Mononuclear cell (primary cell): Measurements from ENCODE around the gene GSK3B. TPM values are rescaled to one million over a fixed set of nuclear protein-coding genes. Genes with fewer than 3 reads are reported as not detected.

ENCODE experiments used
- H3K27me3 ChIP-seq: 2 replicates; pipeline ENCODE4 v1.6.0; 2011; ENCODE audit warnings: low read length, control low read depth; ENCODE audit not compliant: insufficient read depth
- H3K4me1 ChIP-seq: 2 replicates; pipeline ENCODE4 v1.5.1; 2011; ENCODE audit warnings: mild to moderate bottlenecking, low read length, control low read depth; ENCODE audit not compliant: insufficient read depth
- H3K4me3 ChIP-seq: 2 replicates; pipeline ENCODE4 v1.5.1; 2011; ENCODE audit warnings: mild to moderate bottlenecking, low read length, moderate library complexity
- H3K9me3 ChIP-seq: 2 replicates; pipeline ENCODE4 v1.5.1; 2011; ENCODE audit warnings: low read depth, mild to moderate bottlenecking, control low read depth, low read length
- total RNA-seq: library from RNA; depleted of rRNA; stranded (reverse); fragments of >200 nt; gene quantifications from one replicate; pipeline ENCODE4 v1.2.3, GENCODE V29; 2012

Gene GSK3B
- total RNA-seq, 1 donor, result 41.2 TPM

GRCh38 chr3:119974656-119975055, 119.6 kb downstream of the GSK3B start:
- H3K27me3 ChIP-seq, result no peaks in the 10 kb centered on the region
- H3K4me3 ChIP-seq, result no peak overlapping the region
- H3K4me1 ChIP-seq, result no peaks in the 10 kb centered on the region
- no peaks in the 10 kb centered on the region for H3K9me3 ChIP-seq

- Histone ChIP-seq H3K4me3 (no peak overlapping the region), H3K27me3 (no peaks in the 10 kb centered on the region), H3K9me3 (no peaks in the 10 kb centered on the region), H3K4me1 (no peaks in the 10 kb centered on the region)
These were observed 121.1 kb downstream of the GSK3B start for GRCh38 chr3:119973018-119973646.

- Histone ChIP-seq H3K9me3 (no peaks in the 10 kb centered on the region), H3K27me3 (no peaks in the 10 kb centered on the region), H3K4me3 (no peak overlapping the region), H3K4me1 (no peaks in the 10 kb centered on the region)
These were observed 124.5 kb downstream of the GSK3B start for GRCh38 chr3:119969759-119970158.

GRCh38 chr3:119967353-119968006, 126.8 kb downstream of the GSK3B start:
- Histone ChIP-seq H3K4me3 (no peak overlapping the region), H3K27me3 (no peaks in the 10 kb centered on the region), H3K9me3 (no peaks in the 10 kb centered on the region), H3K4me1 (no peaks in the 10 kb centered on the region)

GRCh38 chr3:119965692-119966091, 128.6 kb downstream of the GSK3B start:
- Histone ChIP-seq H3K27me3 (no peaks in the 10 kb centered on the region), H3K4me1 (no peaks in the 10 kb centered on the region), H3K9me3 (no peaks in the 10 kb centered on the region), H3K4me3 (no peak overlapping the region)

- H3K9me3 ChIP-seq, result no peaks in the 10 kb centered on the region
- H3K4me1 ChIP-seq, result no peaks in the 10 kb centered on the region
- no peaks in the 10 kb centered on the region for H3K27me3 ChIP-seq
- no peak overlapping the region for H3K4me3 ChIP-seq
These were observed 130.0 kb downstream of the GSK3B start for GRCh38 chr3:119964294-119964693.

DNA sequence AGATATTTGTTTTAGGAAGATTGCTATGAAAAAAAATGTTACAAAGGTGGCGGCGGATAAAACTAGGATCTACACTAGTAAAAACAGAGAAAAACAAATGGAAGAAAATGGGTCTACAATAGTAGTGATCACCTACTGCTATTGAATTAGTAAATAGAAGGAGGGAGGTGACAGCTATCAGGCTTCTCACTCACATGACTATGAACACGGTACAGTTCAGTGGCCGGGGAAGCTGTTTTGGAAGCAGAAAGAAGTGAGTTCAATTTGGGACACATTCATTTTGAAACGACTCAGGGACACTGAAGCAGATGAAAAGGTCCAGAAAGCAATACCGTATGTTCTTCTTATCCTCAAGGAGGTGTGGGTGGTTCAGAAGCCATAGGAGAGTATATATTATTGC, 138.3 kb downstream of the GSK3B start:
- Histone ChIP-seq H3K4me1 (no peaks in the 10 kb centered on the region), H3K9me3 (no peaks in the 10 kb centered on the region), H3K4me3 (no peak overlapping the region), H3K27me3 (no peaks in the 10 kb centered on the region)

- Histone ChIP-seq H3K9me3 (no peaks in the 10 kb centered on the region), H3K27me3 (no peaks in the 10 kb centered on the region), H3K4me1 (no peaks in the 10 kb centered on the region), H3K4me3 (no peak overlapping the region)
These were observed 143.5 kb downstream of the GSK3B start for GRCh38 chr3:119950666-119951325.

DNA sequence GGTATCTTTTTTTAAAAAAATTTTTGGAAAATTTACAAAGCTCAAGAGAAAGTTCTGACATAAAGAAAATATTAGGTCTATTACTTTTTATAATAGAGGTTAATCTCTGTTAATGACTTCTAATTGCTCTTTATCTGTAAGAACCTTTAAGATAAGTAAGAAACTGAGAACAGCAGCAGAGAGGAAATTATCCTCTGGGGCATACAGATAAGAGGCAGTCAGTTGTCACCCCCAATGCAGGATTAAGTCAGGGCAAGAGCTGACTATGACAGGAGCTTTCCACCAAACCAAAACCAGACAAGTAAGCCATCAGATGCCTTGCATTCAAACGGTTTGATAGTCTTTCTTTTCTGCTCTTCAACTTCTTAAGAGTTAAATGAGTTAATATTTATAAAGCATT, 149.0 kb downstream of the GSK3B start:
- Histone ChIP-seq H3K4me1 (no peaks in the 10 kb centered on the region), H3K27me3 (no peaks in the 10 kb centered on the region), H3K9me3 (no peaks in the 10 kb centered on the region), H3K4me3 (no peak overlapping the region)

- H3K9me3 ChIP-seq, result no peaks in the 10 kb centered on the region
These were observed 150.2 kb downstream of the GSK3B start for GRCh38 chr3:119944091-119944490.

GRCh38 chr3:119939077-119939476, 155.2 kb downstream of the GSK3B start:
- H3K27me3 ChIP-seq, result no peaks in the 10 kb centered on the region
- no peak overlapping the region for H3K4me3 ChIP-seq
- no peaks in the 10 kb centered on the region for H3K9me3 ChIP-seq
- no peaks in the 10 kb centered on the region for H3K4me1 ChIP-seq

More at GRCh38 chr3:119944091-119944490, 150.2 kb downstream of the GSK3B start:
- Histone ChIP-seq H3K27me3 (no peaks in the 10 kb centered on the region), H3K4me1 (no peaks in the 10 kb centered on the region), H3K4me3 (no peak overlapping the region)

DNA sequence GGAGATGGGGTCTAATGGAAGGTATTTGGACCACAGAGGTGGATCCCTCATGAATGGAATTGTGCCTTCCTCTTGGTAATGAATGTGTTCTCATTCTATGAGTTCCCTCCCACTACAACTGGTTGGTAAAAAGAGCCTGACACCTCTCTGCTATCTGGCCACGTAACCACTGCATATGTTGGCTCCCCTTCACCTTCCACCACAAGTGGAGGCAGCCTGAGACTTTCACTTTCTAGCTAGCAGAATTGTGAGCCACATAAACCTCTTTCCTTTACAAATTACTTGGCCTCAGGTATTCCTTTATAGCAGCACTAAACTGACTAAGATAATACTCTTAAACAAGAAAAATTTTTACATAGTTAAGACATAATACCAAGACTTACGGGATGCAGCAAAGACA, 157.0 kb downstream of the GSK3B start:
- no peaks in the 10 kb centered on the region for H3K9me3 ChIP-seq
- no peaks in the 10 kb centered on the region for H3K27me3 ChIP-seq
- H3K4me3 ChIP-seq, result no peak overlapping the region
- H3K4me1 ChIP-seq, result no peaks in the 10 kb centered on the region

GRCh38 chr3:119934249-119934648, 160.0 kb downstream of the GSK3B start:
- H3K4me1 ChIP-seq, result no peaks in the 10 kb centered on the region
- H3K27me3 ChIP-seq, result no peaks in the 10 kb centered on the region
- H3K9me3 ChIP-seq, result no peaks in the 10 kb centered on the region

GRCh38 chr3:119933207-119933606, 161.0 kb downstream of the GSK3B start:
- no peaks in the 10 kb centered on the region for H3K9me3 ChIP-seq
- H3K4me1 ChIP-seq, result no peaks in the 10 kb centered on the region
- no peaks in the 10 kb centered on the region for H3K27me3 ChIP-seq
- H3K4me3 ChIP-seq, result no peak overlapping the region

More at GRCh38 chr3:119934249-119934648, 160.0 kb downstream of the GSK3B start:
- no peak overlapping the region for H3K4me3 ChIP-seq

DNA sequence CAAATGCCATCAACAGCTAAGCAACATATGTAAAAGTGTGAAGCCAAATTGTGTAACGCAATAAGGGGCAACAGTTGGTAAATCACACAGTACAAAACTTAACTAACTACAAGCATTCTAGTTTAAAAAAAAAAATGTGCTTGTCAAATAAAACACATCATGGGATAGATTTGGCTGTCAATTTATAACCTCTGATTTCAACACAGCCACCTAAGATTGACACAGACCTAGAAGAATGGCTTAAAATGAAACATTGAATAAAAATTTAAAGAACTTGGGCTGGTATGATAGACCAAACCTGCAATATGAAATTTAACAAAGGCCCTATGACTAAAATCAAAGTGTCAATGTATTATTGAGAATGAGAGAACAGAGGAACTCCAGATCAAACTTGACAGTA, 164.0 kb downstream of the GSK3B start:
- H3K4me1 ChIP-seq, result no peaks in the 10 kb centered on the region
- H3K9me3 ChIP-seq, result no peaks in the 10 kb centered on the region
- H3K27me3 ChIP-seq, result no peaks in the 10 kb centered on the region
- no peak overlapping the region for H3K4me3 ChIP-seq
